T-helper 2 cell treated with Interferon-gamma antibody and Interleukin-4, amounts not matched to agents 100 ng/mL and 5 ng/mL, for 36 hours (primary cell): ENCODE measurements around the gene POLDIP3. TPM values are rescaled to one million over a fixed set of nuclear protein-coding genes. Genes with fewer than 3 reads are reported as not detected.
"Not testable (repeated sequence)": the region's sequence is repeated elsewhere in the genome, so short reads cannot be mapped to it uniquely, and the experiment has no call there.

Experiments
- intact Hi-C: fragments of 100-400 bp; cut with micrococcal nuclease; formaldehyde crosslinking; loops from one replicate; pipeline ENCODE4 v1.15.1; 2023
- total RNA-seq: library from RNA; stranded (reverse); gene quantifications from 2 replicates; pipeline ENCODE4 v1.2.3, GENCODE V29; 2022

POLDIP3 gene
- total RNA-seq, 1 donor from 2014 or later: 87.7 TPM

DNA sequence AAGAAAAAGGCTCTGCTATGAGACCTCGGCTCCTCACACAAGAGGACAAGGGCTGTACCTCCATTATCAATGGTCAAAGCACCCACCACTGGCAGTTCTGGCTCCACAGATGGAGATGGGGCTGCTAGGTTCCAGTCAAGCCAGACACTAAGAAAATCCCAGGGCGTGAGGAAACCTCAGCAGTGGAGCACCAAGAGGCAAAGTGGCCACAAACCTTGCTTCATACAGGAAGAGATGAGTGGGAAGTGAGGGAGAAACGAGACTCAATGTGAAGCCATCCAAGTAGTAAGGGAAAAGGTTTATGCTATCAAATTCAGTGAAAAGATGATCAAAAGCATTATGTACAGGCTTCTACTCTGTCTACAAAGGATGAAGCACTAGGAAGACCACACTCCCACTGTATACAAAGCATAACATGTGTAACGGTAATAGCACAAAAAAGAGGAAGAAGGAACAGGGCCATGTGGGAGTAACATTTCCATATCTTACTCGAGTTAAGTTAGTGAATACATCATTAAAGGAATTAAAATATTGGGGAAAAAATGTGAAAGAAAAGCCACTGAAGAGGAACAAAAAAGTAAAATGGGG, 27.0 kb downstream of the POLDIP3 start:
- intact Hi-C loops: no loop called here

DNA sequence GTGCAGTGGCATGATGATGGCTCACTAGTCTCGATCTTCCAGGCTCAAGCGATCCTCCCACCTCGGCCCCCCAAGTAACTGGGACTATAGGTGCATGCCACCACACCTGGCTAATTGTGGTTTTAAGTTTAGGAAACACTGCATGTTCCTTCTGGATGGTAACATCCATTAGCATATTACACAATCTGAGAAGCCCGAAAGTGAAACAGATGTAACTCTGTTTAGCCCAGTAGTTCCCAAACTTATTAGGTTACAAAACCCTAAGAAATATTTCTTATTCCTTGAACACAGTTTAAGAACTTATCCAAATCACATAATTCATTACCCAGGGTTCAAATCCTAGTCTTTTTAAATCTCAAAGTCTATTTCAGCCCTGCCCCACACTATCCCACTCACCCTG, 28.3 kb downstream of the POLDIP3 start:
- intact Hi-C loops: no loop called here

DNA sequence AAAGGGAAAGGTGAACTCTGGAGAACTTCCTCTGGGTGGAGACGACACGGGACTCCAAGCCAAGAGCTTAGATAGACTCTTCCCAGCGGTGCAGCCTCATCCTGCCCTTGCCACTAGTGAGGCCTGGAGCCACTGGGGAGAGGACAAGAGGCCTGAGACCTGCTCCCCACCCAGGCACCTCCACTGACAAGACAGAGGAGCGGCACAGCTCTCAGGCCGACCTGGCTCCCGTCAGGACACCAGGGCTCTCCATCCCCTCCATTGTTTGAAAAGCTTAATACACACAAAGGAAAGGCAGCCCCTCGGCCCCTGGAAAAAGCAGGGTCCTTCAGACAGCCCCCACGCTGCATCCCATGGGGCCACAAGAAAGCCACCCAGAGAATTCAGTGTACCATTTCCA, 29.6 kb downstream of the POLDIP3 start:
- intact Hi-C loops: no loop called here

DNA sequence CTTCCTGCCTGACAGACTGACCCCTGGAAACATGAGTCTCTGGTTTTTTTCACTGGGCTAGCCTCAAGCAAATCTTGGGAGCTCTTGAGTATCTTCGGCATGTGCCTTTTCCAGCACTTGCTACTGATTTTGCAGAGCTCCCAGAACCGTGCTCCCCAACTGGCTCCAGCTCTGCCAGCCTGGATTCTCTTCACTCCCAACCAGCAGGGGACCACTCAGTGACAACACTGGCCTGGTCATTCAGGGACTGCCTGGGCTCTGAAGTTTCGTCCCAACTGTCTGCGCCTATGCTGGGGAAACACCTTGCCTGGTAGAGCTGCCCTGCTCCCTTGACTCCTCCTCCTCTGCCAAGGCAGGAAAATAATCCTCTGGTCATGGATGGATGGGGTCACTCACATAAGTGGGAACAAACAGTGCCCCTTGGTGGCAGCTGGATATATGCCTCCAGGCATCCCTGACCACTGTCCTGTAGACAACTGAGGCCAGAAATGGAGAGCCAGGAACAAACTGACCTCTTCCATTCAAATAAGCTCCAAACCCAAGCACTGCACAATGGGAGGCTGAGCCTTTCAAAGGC, 30.2 kb downstream of the POLDIP3 start:
- intact Hi-C loops: no loop called here

DNA sequence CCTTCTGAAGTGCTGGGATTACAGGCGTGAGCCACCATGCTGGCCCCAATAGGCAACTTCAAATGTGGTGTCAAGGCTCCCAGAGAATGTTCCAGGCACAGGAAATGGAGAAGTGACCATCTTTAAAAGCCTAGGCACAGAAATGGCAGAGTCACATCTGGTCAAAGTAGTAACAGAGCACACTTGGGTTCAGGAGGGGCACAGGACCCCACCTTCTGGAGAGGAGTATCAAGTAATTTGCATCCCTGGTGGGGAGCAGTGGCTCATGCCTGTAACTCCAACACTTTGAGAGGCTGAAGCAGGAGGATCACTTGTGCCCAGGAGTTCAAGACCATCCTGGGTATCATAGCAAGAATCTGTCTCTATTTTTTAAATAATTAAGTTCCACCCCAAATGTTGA, 31.7 kb downstream of the POLDIP3 start:
- intact Hi-C loops: loop anchor here (2.0 kb wide), 2 partner anchors 30 to 32 kb away; partner anchors contain the start of genes POLDIP3 and SERHL2

DNA sequence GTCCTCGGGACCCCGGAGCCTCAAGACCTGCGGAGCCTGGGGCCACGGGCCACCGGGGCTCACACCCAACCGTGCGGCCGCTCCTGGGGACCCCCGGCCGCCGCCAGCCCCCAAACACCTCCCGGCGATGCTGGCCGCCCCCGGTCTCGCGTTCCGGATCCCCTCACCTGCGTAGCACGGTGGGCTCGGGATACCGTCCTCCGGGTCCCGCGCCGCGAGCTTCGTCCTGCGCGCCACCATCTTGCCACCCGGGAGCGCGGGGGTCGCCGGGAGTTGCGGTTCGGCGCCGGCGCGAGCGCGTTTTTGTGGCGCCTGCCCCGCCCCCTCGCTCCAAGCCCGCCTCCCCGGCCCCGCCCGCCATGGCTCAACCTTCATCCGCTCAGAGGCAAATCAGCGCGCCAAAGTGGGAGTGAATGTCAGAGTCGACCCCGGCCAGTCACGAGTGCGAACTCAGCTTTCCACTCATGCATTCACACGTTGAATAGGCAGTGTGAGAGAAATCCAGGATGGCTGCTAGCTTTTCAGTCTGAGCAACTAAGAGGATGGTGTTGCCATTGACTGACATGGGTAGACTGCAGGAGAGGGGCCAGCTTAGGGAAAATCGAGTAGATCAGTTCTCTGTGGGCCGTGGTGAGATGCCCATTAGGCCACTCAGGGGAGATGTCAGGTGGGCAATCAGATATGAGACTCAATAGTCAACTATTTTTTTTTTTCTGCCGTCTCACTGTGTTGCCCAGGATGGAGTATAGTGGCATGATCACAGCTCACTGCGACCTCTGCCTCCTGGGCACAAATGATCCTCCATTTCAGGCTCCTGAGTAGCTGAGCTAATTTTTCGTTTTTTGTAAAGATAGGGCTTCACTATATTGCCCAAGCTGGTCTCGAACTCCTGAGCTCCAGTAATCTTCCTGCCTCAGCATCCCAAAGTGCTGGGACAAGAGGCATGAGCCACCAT, 32.6 kb downstream of the POLDIP3 start:
- intact Hi-C loops: loop anchor here (2.0 kb wide), 2 partner anchors 29 to 33 kb away; partner anchors contain the start of genes POLDIP3 and SERHL2

DNA sequence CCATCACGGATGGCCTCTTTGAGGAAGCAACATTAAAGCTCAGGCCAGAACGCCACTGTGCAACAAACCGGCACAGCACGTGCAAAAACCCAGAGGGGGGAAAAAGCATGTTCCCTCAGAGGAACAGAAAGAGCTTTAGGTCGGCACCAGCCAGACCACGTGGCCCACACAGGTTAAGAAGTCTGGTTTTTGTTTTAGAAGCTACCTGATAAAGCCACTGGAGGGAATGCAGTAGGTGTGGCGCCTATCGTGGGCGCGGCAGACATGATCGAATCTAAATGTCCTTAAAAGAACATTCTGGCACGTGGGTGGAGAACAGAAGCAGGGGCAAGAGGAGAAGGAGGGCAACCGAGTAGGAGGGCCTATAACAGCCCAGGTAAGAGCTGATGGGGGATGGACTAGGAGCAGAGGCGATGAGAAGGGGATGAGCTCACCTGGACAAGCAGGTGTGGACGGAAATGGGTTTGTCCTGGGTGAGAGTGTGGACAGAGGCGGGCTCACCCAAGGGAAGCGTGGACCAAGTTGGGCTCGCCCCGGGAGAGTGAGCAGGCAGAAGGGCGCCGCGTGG, 33.4 kb downstream of the POLDIP3 start:
- intact Hi-C loops: not testable (repeated sequence)

DNA sequence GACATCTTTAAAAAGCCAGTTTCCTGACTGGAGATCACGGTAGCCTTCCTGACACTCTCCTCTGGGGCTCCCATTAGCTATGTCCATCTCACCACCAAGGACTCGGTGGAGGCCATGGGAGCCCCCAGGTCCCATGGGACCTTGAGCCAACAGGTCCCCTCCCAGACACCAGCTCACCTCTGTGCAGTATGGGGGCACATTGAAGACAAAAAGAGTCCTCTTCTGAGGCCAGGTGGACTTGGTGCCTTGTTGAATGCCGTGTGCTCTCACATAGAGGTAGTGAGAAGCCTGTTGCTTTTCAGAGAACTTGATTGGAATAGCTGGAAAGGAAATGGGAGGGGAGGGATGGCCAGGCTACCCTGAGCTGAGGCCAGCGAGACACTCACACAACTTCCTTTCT, 34.6 kb downstream of the POLDIP3 start:
- intact Hi-C loops: not testable (repeated sequence)

DNA sequence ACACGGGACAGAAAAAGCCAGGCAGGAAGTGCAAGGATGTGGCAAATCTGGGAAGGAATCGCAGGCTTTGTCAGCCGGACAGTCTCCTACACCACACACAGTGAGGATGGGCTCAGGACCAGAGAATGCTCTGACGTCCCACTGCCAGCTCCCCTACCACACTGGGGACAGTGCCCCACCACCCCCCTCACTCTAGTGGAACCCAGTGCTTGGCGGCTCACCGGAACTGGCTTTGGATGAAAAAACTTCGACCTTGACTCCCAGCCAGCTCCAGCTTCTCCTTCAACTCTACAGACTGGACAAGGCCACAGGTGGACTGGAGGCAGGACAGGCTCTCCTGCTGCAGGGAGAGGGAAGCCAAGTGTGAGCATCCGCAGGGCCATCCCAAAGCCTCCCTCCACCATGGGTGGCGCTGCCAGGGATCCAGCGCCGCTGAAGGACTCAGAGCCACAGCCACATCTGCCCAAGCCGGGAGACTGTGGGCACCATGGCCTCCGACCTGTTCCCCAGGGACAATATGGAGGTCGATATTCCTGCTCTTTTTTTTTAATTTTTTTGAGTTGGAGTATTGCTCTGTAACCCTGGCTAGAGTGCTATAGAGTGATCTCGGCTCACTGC, 37.0 kb downstream of the POLDIP3 start:
- intact Hi-C loops: no loop called here

DNA sequence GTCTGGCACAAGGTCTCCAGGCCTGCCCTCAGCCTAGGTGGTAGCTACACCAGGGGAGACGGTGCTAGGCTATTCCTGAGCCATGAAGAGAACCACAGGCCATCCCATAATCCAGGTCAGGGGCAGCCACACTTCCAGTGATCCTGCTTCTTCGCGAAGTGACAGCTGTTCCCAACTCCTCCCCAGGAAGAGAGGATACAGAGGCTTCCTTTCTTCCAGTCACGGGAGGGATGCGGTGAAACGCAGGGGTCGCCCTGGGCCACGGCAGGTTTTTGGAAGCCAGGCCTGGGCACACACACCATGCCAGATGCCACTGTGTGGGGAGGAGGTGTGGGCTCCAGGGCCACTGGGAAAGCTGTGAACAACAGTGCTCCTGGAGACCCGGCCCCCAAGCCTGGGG, 37.5 kb downstream of the POLDIP3 start:
- intact Hi-C loops: not testable (repeated sequence)

DNA sequence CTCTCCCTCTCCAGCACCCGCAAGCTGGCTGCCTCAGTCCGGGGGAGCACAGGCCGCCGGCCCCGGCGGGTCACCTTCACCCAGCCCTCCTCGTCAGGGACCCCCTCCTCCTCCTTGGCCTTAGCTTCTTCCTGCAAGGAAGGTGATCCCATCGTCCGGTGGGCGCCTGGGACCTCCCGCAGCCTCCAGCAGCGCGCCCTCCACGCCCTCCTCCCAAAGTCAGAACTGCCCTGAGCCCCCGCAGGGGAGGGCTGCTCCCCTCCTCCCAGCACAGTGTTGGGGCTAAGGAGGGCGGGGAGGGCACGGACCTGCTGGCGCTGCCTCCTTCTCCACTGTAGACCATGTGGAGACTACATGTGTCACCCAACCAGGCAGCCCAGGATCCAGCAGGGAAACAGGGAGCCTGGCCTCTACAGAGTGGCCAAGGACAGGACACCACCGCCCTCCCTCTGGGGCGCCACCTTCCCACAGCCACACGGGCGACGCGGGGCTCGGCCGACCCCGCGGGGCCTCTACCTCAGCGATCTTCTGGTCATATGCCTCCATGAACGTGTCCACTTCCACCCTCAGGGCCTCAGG, 38.6 kb downstream of the POLDIP3 start:
- intact Hi-C loops: not testable (repeated sequence)

DNA sequence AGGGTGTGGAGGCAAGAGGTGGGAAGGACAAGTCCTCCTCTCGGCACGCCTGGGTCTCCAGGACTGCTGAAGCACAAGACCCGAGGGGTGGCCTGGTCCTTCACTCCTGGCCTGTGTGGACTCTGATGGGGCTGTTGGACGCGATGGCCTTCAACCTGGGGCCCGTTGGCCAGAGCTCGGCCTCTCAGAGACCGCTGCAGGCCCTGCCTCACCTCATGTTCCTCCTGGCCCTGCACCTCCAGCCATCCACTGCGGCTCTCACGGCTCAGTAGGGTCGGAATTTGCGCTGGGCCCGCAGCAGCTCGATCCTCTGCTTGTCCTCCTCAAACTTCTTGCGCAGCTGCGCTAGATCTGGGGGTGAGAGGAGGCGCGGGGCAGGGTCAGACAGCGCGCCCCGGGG, 40.2 kb downstream of the POLDIP3 start:
- intact Hi-C loops: not testable (repeated sequence)

DNA sequence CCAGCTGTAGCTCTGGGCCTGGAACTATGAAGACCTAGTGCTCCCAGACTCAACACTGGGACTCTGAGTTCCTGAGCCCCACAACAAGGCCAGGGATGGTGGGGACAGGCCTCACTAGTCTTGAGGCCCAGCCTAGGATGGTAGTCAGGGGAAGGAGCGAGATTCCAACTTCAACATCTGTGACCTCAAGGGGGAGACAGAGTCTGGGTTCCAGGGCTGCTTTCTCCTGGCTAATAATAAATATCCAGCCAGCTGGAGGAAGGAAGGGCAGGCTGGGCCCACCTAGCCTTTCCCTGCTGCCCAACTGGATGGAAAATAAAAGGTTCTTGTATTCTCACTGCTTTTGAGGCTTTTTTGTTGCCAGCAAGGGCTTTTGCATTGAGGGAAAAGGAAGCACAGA, 40.6 kb downstream of the POLDIP3 start:
- intact Hi-C loops: not testable (repeated sequence)

DNA sequence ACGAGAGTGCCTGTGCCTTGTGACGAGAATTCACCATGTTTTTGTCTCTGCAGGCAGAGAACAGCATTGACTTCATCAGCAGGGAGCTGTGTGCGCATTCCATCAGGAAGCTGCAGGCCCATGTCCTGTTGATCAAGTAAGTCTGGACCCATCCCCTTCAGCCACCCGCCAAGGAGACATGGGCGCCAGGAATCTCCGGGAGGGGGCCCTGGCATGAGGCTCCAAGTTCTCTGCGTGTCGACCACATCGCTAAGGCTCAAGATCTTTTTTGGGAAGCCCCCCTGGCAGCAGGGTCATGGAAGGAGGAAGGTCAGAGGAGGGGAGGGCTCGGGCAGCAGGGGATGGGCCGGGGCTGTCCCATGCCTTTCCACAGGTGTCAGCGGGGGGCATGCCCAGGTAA, 43.6 kb downstream of the POLDIP3 start:
- intact Hi-C loops: not testable (repeated sequence)

DNA sequence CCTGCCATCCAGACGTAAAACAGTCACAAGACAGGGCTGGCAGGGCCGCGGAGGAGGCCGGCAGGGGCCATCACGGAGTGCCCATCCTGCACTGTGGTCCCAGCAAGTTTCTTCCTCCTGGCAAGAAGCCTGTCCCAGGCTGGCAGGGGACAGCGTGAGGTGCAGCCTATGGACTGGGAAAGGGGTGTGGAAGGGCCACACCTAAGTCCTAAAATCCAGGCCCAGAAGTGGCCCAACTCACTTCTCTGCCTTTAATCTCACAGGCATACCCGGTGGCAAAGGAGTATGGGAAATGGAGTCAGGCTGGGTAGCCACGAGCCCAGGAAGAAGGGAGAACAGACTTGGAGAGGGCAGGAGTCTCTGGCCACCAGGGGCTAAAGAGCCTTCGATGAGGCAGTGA, 44.1 kb downstream of the POLDIP3 start:
- intact Hi-C loops: not testable (repeated sequence)

DNA sequence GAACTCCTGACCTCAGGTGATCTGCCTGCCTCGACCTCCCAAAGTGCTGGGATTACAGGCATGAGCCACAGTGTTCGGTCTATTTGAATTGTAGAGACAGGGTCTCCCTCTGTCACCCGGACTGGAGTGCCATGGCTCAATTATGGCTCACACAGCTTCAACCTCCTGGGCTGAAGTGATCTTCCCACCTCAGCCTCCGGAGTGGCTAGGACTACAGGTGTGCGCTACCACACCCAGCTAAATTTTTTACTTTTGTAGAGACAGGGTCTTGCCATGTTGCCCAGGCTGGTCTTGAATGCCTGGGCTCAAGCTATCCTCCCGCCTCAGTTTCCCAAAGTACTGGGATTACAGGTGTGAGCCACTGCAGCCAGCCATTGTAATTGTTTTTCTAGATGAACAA, 46.7 kb downstream of the POLDIP3 start:
- intact Hi-C loops: not testable (repeated sequence)

DNA sequence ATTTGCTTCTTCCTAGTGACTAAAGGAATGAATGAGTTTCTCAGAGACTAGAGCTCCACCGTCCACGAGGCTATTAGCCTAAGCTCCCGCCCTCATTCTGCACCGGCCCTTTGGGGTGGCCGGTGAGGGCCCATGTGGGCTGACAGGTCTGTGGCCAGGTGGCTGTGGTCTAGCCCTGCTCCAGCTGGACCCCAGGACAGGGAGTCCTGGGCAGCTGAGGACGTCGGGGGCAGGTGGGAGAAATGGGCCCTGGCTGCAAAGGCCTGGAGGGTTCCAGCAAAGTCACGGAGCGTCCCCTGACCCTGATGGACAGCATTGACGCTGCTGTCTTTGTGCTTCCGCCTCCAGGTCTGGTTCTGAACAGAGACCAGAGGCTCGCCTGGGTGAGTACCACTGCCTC, 48.7 kb downstream of the POLDIP3 start:
- intact Hi-C loops: no loop called here

DNA sequence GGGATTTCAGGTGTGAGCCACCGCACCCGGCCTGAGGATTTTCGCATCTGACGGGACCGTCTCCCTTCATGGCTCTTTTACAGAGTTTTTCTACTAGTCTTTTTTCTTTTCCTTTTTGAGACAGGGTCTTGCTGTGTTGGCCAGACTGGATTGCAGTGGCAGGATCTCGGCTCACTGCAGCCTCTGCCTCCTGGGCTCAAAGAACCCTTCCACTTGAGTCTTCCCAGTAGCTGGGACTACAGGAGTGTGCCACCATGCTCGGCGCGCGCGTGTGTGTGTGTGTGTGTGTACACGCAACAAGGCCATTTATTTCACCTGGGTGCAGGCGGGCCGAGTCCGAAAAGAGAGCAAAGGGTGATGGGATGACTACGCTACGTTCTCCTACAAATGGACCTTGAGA, 50.0 kb downstream of the POLDIP3 start:
- intact Hi-C loops: no loop called here

DNA sequence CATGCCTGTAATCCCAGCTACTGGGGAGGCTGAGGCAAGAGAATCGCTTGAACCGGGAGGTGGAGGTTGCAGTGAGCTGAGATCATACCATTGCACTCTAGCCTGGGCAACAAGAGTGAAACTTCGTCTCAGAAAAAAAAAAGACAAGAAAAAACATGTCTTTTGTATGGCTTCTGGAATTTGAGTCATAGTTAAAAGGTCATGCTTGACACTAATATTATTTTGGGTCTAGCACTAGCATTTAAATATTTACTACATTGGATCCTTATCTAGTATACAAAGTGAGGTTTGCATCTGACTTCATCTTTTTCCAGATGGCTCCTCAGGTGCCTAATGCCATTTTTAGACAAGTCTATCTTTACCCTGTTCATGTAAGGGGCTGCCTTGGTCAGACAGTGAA, 50.7 kb downstream of the POLDIP3 start:
- intact Hi-C loops: not testable (repeated sequence)

DNA sequence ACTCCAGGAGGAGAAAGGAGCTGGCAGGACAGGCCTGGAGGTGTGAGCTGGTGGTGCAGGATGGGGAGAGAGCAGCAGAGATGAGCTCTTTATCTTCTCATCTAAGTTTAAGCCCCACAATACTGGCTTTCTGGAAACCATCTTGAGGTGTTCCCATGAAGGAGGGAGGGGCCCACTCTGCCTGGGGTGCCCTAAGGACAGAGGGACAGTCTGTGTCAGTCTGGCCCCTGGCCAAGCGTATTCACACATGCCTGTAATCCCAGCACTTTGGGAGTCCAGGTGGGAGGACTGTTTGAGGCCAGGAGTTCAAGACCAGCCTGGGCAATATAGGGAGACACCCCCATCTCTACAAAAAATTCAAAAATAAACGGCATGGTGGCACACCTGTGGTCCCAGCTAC, 52.0 kb downstream of the POLDIP3 start:
- intact Hi-C loops: no loop called here

DNA sequence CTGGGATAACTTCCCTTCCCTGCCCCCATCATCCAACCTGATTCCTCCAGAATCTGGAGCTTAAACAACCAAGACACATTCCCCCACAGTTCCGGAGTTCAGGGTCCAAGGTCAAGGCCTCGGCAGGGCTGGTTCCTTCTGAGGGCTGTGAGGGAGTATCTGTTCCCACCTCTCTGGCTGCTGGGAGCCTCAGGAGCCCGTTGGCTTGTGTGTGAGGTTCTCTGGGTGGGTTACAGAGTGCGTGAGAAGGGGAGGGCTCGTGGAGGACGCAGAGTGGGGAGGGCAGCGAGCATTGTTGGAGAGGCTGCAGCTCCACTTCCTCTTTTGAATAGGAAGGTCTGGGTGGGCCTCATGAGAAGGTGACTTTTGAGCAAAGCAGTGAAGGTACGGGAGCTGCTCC, 52.4 kb downstream of the POLDIP3 start:
- intact Hi-C loops: no loop called here
